IPS-NIHi11 (cell line): ENCODE results near the gene XCL1.
"Not testable (repeated sequence)": the region's sequence is repeated elsewhere in the genome, so short reads cannot be mapped to it uniquely, and the experiment has no call there.

ENCODE experiments used
- DNase-seq: peaks from one replicate; pipeline ENCODE4 v3.0.0; 2012; ENCODE audit warnings: mixed read lengths, low spot score

Gene XCL1, protein sequence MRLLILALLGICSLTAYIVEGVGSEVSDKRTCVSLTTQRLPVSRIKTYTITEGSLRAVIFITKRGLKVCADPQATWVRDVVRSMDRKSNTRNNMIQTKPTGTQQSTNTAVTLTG

DNA sequence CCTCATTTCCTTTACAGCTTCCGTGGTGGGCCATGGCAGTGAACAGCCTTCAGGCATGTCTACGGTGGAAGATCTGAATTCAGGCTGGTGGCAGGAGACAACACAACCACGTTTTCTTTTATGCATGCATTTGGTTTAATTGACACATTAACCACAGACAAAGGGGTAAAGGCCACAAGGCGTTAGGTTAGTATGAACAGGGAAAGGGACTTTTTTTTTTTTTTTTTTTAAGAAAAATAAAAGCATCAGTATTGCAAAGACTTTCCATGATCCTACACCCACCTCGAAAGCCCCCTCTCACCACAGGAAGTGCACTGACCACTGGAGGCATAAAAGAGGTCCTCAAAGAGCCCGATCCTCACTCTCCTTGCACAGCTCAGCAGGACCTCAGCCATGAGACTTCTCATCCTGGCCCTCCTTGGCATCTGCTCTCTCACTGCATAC, at the start of gene XCL1:
TSS of gene XCL1 (plus strand) at position 361 of the 444 bp plus-strand sequence. CDS start at position 394, 33 bp downstream.
- not testable (repeated sequence) for DNase-seq

DNA sequence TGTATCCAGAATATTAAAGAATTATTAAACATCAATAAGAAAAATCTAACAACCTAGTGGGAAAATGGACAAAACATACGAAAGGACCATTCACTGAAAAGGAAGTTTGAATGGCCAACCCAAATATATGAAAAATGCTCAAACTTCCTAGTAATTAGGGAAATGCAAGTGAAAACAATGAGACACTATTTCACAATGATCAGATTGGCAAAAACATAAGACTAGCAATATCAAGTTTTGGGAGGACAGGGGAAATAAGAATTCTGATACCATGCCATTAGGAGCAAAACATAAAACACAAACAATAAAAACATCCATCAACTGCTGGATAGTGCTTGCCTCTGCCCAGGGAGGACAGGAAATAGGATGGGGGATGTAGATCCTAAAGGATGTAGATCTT, 46.9 kb upstream of the XCL1 start:
- DNase-seq, result no peak

DNA sequence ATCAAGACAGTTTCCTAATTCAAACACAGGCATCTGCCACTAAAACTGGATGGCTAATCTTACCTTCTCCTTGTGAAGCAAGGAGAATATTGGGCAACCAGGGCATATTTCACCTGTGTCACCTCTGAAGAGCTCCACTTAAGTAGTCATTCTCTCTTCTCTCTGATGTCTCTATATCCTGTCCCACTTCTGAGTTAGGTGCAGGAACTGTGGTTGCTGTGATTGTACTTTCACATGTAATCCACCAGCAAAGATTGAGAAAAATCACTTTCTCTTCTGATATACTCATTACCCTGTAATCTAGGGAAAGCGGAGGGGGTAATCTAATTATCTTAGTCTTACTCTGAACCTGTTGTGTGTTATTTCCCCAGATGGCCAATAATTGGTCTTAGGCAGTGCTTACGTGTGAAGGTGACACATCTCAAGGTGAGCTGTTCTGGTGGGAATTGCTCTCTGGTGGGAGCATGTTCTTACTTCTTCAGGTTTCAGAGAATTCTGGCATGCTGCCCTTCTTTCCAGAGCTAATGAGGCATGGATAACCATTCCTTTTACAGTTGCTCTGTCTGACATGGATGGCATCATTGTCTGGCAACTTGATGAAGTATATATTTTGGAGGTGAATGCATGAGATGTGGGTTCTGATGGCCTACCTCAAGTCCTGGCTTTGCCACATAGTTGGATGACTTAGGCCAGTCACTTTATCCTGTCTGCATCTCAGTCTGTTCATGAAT, 44.6 kb upstream of the XCL1 start:
- no peak for DNase-seq

DNA sequence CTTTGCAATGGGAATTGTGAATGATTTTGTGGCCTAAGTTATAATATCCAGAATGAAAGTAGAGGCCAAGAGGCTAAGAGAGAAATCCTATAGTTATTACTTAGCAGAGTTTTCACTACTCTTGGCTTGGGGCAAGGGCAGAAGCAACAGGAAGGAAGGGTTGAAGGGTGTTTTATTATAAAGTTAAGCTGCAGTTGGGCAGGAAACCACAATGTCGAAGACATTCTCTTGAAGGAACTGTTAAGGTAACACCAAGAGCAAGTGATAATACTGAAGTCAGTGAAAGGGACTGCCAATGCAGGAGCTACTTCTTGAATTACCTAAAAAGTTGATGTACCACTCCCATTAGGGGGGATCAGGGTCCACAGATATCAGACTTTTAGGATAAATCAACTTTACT, 40.9 kb upstream of the XCL1 start:
- no peak for DNase-seq

DNA sequence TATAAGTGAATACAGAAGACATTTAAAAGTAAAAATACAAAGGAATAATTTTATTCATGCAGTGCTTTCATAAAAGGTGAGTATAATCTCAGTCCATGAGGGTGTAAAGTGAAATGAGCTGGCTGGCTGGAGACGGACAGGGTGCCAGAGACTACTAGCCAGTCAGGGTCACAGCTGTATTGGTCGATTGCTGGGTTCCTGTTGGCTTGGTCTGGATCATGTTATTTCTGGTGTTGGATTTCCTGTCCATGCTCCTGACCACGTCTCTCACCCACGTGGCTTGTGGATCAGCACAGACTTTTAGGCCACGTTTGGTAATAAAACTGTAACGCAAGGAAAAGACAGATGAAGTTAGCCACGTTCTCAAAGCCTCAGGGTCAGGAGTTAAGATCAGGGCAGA, 35.6 kb upstream of the XCL1 start:
- DNase-seq, result not testable (repeated sequence)

DNA sequence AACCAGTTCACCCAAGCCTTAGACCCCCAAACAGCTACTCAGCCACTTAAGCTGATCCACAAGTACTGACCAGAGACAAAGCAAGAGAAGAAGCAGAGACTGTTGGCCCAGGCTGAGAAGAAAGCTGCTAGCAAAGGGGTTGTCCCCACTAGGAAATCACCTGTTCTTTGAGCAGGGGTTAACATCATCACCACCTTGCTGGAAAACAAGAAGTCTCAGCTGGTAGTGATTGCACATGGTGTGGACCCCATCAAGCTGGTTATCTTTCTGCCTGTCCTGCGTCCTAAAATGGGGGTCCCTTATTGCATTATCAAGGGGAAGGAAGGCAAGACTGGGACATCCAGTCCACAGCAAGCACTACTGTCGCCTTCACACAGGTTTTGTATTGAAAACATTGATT, 33.4 kb upstream of the XCL1 start:
- DNase-seq, result not testable (repeated sequence)

DNA sequence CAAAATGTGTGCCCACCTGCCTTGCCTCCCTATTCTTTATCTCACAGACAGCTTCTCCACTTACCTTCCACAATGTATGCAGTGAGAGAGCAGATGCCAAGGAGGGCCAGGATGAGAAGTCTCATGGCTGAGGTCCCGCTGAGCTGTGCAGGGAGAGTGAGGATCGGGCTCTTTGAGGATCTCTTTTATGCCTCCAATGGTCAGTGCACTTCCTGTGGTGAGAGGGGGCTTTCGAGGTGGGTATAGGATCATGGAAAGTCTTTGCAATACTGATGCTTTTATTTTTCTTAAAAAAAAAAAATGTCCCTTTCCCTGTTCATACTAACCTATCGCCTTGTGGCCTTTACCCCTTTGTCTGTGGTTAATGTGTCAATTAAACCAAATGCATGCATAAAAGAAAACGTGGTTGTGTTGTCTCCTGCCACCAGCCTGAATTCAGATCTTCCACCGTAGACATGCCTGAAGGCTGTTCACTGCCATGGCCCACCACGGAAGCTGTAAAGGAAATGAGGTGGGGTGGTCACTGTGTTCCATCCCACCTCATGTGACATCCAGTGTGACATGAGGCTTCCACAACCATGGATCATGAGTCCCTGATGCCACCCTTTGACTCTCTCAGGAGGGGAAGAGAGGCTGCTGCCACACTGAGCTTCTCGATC, 32.4 kb upstream of the XCL1 start, which contains the start of gene XCL2:
TSS of gene XCL2 (minus strand) at position 158 of the 659 bp plus-strand sequence. CDS start at position 125, 33 bp downstream.
- DNase-seq, result not testable (repeated sequence)

DNA sequence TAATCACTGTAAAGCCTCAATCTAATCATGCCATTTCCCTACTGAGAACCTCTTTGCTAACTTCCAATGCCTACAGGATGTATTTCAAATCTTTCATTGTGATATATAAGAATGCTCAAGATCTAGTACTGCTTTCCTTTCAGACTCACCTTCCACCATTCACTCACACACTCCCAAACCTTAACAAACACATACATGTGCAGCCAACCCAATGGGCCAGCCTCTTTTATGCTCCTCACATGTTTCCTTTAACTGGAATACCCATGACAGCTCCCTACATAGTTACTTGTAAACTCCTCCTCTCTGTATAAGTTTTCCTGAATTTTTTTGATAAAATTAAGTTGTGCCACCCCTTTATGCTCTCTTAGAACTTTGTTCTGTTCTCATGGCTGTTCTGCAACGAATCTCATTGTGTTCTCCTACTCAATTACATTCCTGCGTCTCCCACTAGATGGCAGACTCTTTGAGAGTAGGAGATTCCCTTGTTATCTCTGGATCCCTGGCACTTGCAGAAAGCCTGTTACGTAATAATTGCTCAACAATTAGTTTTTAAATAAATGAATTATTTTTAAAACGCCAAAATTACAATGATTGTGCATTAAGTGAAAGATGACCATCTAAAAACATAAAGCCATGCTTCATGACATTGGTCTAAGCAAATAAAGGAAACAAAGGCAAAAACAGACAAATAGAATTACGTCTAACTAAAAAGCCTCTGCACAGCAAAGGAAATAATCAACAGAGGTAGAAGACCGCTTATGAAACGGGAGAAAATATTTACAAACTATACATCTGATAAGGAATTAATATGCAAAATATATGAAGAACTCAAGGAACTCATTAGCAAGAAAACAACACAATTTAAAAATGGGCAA, 30.5 kb upstream of the XCL1 start:
- DNase-seq, result not testable (repeated sequence)

DNA sequence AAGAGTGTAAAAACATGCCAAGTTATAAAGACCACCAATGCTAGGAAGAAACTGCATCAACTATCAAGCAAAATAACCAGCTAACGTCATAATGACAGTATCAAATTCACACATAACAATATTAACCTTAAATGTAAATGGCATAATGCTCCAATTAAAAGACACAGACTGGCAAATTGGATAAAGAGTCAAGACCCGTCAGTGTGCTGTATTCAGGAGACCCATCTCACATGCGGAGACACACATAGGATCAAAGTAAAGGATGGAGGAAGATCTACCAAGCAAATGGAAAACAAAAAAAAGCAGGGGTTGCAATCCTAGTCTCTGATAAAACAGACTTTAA, 29.9 kb upstream of the XCL1 start:
- DNase-seq, result not testable (repeated sequence)

DNA sequence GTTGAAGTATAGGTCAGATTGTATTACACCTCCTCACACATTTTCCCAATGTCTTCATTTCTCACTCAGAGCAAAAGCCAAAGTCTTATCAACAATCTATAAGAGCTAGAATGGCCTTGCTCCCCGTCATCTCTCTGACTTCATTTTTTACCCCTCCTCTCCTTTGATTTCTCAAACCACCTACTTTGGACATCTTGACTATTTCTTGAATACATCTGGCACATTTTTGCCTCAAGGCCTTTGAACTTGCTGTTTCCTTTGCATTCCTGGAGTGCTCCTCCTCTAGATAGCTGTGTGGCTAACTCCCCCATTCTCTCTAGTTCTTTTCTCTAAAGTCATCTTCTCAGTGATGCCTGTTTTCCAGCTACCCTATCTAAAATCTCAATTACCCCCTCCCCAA, 25.4 kb upstream of the XCL1 start:
- DNase-seq, result no peak

DNA sequence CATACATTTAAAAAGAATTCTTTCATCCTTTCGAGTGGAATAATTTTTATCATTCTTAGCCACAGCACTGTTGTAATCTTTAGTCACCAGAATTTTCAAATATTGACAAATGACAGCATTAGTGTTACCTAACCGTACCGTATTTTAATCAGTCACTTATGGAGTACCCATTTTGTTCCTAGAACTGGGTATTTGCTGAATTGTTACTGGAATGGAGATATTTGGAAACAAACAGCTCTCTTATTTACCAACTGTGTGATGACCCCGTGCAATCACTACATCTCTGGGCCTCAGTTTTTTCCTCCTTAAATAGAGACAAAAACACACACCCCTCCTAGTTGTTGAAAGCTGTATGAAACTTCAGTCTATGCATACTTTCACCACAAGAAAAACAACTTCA, 24.7 kb upstream of the XCL1 start:
- no peak for DNase-seq

DNA sequence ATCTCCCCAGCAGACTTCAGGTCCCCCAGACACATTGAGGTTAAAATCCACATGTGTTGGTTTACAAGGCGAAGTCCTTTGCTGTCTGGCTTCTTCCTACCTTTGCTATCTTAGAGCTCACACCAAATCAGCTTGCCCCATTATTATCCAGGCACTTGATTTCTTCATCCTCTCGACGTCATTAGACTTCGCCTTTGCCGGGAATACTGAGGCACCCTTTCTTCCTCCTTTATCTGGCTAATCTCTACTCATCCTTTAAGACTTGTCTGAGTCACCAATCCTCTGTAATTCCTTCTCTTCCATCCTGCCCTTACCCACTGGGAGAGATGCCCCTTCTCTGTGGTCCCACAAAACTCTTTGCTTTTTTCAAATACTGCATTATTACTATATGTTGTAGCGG, 23.4 kb upstream of the XCL1 start:
- no peak for DNase-seq

DNA sequence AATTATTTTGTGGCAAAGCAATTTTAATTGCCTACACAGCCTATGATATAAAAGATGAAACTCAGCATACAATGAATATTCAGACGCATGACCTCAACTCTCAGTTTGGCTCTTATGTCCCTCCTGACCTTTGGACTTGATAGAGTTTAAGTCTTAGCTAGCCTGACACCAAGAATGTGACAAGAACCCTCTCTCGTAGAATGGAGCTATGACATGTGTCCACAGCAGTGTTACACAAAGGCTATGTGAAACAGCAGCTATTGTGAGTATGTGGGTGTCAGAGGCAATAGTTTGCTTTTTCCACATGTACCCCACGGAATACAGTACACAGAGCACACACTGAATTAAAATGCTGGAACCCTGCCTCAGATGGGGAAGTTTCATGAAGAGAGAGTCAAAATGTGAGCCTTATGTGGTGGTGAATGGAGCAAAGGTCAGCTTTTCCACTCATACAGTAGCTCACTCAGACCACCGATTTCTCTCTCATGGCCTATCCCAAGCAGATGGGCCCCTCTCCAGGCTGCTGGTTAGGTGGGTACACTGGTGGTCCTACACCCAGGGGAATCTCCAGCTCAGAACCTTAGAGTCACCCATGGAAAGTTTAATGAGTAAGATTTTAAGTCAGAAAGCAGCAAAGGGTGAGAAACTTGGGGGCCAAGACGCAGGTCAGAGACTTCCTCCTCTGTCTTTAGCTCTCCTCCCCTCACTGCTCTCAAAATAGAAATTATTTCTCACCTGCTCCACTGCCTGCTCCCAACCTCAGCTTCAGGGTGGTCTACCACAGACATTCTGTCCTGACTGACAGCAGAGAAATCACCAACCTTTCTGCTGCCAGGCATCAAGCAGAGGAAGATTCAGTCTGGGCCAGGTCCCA, 22.5 kb upstream of the XCL1 start:
- no peak for DNase-seq

DNA sequence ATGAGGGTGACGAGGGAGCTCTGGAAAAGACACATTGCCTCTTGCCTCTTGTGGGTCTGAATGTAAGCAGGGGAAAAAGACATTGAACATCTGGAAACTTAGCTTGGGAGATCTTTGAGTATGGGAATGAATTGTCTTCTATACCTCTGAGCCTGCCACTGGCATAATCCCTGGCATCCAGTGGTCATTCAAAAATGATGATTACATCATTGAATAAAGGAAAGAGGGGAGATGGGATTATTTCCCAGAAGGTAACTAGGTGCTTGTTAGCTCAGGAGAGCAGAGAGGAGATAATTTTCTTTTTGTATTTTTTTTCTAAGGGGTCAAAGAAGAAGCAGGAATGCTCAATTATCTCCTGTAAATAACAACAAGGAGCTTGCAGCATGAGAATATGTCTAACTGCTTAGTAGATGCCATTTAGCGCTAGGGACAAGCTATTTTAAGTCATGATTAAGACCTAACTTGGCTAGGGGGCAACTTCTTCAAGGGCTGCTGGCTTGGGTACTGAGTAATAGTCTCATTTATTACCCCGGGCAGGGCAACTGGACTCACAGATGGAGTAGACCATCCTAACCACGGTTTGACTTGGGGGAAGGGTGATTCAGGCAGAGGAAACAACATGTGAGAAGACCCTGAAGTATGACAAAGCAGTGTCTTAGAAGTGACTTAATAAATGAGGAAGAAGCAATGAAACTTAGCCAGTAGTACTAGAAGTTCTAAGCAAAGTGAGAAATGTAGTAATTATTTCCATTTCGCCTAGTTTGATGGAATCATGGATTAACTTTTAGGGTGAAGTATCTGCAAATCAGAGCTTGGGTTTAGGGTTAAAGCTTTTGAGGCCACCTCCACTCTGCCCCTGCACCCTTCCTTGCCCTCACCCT, 21.6 kb upstream of the XCL1 start:
- no peak for DNase-seq

DNA sequence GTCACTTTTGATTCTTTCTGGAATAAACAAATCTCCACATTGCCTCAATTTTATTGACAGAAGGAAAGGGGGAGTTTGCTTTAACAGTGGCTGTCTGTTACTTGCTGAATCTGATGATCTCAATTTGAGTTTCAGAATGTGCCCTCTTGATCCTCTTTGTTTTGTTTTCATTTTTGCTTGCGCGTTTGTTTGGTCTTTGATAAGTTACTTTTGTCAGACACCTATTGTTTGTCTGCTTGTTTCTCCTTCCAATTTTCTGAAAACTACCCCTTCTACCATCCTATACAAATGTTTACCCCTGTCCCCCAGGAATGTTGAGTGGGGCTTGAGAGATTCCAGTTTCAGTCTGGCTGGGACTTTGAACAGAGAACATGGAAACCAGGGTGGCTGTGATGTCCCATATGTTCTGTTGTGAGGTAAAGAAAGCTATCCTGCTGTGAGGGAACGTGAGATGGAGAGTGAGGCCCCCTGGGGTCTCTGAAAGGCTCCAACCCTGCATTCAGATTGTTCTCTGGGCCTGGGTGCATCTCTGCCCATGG, 20.8 kb upstream of the XCL1 start:
- DNase-seq, result no peak

DNA sequence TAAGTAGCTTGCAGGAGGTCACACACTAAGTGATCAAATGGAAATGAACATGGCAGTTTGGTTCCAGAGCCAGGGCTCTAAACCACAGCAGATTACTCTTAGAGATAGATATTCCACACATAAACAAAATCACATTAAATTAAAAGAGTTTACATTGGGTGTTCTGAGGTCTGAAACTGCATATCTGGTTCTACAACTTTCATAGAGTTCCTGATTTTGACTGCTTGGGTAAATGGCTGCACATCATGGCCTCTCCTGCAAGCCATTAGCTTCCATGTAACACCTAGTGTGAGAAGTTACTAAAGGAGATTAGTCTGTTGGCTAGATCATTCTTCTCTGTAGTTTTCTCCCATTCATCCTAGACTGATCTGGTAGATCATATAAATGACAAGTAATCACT, 19.8 kb upstream of the XCL1 start:
- DNase-seq, result no peak

DNA sequence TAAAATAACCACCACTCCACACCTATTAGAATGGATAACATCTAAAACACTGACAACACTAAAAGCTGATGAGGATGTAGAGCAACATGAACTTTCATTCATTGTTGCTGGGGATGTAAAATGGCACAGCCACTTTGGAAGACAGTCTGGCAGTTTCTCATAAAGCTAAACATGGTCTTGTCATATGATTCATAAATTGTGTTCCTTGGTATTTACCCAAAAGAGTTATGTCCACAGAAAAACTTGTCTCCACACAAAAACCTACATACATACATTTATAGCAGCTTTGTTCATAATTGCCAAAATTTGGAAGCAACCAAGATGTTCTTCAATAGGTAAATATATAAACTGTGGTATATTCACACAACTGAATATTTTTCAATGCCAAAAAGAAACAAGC, 16.0 kb upstream of the XCL1 start:
- no peak for DNase-seq

DNA sequence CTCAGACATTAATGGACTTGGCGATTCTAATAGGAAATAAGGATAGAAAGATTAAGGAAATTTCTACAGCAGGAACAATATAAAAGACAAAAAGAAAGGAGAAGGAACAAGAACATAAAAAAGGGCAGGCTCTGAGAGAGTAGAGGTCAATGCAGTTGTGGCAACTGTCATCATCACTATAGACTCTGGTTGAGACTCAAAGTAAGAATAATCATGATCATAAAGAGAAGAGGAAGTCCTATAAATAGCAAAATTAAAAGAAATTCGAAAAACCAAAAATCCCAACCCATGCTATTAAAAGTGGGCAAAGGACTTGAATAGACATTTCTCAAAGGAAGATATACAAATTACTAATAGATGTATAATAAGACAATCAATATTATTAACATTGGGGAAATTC, 14.4 kb upstream of the XCL1 start:
- DNase-seq, result no peak

DNA sequence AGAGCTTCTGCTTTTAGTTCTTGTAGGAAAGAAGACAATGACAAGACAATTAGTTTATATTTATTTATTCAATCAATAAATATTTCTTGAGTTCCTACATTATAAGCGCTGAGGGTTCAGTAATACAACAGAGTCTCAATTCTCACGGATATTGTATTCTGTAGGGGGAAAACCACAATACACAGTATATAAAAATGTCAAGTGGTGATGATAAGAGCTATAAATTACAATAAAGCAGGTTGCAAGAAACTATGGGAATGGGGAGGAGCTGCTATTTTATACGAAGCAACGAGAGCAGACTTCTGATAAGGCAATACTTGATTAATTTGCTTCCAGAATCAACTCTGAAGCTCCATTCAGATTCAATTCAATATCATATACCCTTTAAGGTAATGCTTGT, 10.6 kb upstream of the XCL1 start:
- DNase-seq, result no peak

DNA sequence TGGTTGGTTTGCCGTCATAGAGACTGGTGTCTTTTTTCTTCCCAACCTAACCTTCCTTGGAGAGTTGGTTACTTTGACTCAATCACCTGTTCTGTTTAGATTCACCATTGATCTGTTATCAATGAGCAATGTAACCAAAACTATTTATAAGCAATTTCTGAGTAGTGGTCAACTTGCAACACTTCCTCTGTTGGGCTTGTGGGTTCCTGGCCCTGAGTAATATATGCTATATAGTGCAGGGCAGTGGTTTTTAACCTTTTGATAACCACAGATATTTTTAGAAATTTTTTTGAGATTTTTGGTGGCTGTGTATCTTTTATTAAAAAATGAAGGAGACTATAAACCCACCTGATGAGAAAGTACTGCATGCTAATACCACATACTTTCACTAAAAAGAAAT, 9.4 kb upstream of the XCL1 start:
- no peak for DNase-seq
